Cardiac fibroblast (primary cell): ENCODE data around the gene UNC45A.
"Not testable (repeated sequence)": the region's sequence is repeated elsewhere in the genome, so short reads cannot be mapped to it uniquely, and the experiment has no call there.

Source experiments
- DNase-seq, 2 donors: peaks; one replicate each; pipeline versions ENCODE4 v3.0.0 to v3.0.0-alpha.2; 2010; ENCODE audit warnings: low read depth in 2 of 2
- H3K4me3 ChIP-seq, 2 donors: replicated peaks in 1 of 2; 1 replicate in 1 of 2; 2 replicates in 1 of 2; pipeline ENCODE4 v1.5.1; 2011; ENCODE audit warnings: low read depth in 2 of 2, low read length in 2 of 2, mild to moderate bottlenecking in 2 of 2, moderate library complexity in 1 of 2
- TF ChIP-seq, protein P1 (sequence below): IDR thresholded peaks from one replicate; pipeline ENCODE4 v1.5.1; 2011; ENCODE audit warnings: low read depth, mild to moderate bottlenecking, low read length, inconsistent platforms

The UNC45A gene

DNA sequence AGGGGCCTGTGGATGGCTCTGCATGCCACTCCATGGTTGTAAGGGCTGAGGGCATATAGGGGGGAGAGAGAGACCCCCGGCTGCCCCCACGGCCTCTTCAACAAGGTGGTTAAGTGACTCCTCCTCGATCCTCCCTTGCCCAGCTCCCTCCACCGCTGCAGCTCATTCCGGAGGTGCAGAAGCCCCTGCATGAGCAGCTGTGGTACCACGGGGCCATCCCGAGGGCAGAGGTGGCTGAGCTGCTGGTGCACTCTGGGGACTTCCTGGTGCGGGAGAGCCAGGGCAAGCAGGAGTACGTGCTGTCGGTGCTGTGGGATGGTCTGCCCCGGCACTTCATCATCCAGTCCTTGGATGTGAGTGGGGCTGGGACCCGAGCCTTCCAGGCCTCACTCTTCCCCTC, 44.2 kb upstream of the UNC45A start:
- H3K4me3 ChIP-seq = no peak overlapping the region
- DNase-seq = no peak
- TF ChIP-seq, protein P1, sequence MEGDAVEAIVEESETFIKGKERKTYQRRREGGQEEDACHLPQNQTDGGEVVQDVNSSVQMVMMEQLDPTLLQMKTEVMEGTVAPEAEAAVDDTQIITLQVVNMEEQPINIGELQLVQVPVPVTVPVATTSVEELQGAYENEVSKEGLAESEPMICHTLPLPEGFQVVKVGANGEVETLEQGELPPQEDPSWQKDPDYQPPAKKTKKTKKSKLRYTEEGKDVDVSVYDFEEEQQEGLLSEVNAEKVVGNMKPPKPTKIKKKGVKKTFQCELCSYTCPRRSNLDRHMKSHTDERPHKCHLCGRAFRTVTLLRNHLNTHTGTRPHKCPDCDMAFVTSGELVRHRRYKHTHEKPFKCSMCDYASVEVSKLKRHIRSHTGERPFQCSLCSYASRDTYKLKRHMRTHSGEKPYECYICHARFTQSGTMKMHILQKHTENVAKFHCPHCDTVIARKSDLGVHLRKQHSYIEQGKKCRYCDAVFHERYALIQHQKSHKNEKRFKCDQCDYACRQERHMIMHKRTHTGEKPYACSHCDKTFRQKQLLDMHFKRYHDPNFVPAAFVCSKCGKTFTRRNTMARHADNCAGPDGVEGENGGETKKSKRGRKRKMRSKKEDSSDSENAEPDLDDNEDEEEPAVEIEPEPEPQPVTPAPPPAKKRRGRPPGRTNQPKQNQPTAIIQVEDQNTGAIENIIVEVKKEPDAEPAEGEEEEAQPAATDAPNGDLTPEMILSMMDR = no peak

DNA sequence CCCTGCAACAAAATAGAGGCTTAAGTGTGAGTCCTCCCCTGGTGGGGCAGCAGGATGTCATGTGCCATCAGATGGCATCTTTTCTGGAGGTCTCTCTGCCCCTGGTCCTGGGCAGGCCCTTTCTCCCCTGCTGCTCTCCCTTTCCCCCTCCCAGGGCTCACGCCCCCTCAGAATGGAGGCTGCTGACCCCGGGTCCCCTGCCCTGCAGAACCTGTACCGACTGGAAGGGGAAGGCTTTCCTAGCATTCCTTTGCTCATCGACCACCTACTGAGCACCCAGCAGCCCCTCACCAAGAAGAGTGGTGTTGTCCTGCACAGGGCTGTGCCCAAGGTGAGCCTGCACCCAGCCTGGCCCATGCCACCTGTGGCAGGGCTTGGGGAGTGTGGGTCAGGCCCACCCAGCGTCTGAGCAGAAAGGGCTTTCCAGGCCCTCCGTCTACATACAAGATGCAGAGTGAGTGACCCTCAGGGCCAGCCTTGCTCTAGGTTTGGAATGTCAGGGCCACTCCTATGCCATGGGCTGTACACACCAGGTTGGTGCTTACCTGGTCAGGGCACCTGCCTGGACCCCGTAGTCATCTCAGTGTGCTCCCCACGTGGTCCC, 43.6 kb upstream of the UNC45A start:
- TF ChIP-seq, protein P1 = no peak
- no peak for DNase-seq
- no peak overlapping the region for H3K4me3 ChIP-seq

DNA sequence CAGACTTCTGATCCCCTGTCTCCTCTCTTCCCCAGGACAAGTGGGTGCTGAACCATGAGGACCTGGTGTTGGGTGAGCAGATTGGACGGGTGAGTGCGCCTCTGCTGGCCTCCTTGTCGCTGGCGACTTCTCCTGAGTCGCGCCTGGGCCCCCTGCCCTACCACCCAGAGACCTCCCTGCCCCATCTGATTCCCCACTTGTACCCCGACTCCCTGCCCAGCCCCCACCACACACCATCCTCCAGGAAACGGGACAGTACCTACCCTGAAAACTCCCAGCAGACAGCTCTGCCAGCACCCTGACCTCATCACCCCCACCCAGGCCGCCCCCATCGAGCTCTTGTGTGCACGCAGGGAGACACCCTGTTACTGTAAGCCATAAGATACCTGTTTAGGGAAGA, 43.1 kb upstream of the UNC45A start:
- no peak for DNase-seq
- H3K4me3 ChIP-seq = no peak overlapping the region
- TF ChIP-seq, protein P1 = no peak

- no peak for DNase-seq
- H3K4me3 ChIP-seq = no peak overlapping the region
- TF ChIP-seq, protein P1 = no peak
Measured at GRCh38 chr15:90892498-90893174, 42.4 kb upstream of the UNC45A start.

DNA sequence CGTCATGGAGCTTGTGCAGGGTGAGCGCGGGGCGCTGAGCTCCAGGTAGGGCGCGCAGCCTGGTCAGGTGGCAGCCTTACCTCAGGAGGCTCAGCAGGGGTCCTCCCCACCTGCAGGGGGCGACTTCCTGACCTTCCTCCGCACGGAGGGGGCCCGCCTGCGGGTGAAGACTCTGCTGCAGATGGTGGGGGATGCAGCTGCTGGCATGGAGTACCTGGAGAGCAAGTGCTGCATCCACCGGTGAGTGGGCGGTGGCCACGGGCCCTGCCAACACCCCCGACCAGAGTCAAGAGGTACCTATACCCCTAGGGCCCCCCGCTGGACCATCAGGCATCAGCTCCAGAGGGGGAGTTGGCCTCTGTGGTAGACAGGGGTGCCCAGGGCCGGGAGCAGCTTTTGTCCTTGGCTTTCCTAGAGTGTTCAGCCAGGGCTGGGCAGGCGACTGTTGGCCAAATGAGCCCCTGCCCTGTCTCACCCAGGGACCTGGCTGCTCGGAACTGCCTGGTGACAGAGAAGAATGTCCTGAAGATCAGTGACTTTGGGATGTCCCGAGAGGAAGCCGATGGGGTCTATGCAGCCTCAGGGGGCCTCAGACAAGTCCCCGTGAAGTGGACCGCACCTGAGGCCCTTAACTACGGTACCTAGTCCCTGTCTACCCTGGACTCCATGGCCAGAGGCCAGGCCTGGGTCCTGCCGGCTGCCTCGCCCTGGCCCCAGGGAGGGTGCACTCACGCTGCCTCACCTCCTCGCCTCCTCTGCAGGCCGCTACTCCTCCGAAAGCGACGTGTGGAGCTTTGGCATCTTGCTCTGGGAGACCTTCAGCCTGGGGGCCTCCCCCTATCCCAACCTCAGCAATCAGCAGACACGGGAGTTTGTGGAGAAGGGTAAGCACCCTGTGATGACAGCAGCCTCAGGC, 41.7 kb upstream of the UNC45A start:
- TF ChIP-seq, protein P1 = no peak

DNA sequence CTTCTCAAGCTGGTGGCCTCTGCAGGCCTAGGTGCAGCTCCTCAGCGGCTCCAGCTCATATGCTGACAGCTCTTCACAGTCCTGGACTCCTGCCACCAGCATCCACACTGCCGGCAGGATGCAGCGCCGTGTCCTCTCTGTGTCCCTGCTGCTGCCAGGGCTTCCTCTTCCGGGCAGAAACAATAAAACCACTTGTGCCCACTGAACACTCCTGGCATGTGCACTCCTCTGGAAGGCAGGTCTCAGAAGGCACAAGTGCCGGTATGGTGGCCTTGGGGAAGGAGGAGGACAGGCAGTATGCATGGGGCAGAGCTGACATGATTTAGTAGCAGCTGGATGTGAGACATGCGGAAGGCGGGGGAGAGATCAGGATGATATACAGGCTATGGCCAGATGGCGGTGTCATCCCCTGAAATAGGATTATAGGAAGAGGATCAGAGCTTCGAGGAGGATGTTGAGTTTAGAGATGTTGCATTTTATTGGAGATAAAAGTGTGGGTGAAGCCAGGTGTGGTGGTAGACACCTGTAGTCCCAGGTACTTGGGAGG, 39.4 kb upstream of the UNC45A start:
- TF ChIP-seq, protein P1 = no peak
- H3K4me3 ChIP-seq = no peak overlapping the region
- DNase-seq = peak in 1 of 2 donors; percentile 23

More for the DNA sequence above, 41.7 kb upstream of the UNC45A start:
- no peak for DNase-seq
- H3K4me3 ChIP-seq = no peak overlapping the region

GRCh38 chr15:90897131-90897655, 37.9 kb upstream of the UNC45A start:
- not testable (repeated sequence) for DNase-seq

More at GRCh38 chr15:90897131-90897655, 37.9 kb upstream of the UNC45A start:
- H3K4me3 ChIP-seq = not testable (repeated sequence)
